T-helper 1 cell treated with Interleukin-12 subunit alpha and Interleukin-12 subunit beta and Interleukin-4 antibody, amounts not matched to agents 30 μg/mL and 1 μg/mL, for 36 hours (primary cell): ENCODE data around the gene RALGPS1.
"Not testable (repeated sequence)": the region's sequence is repeated elsewhere in the genome, so short reads cannot be mapped to it uniquely, and the experiment has no call there.

Experiments
- H3K27ac Mint-ChIP-seq: one replicate; pipeline ENCODE4 v1.8.0; 2021; ENCODE audit warnings: mild to moderate bottlenecking, mixed read lengths
- H3K27me3 Mint-ChIP-seq: one replicate; pipeline ENCODE4 v1.8.0; 2021; ENCODE audit warnings: low read depth, mixed read lengths
- H3K36me3 Mint-ChIP-seq: one replicate; pipeline ENCODE4 v1.8.0; 2021; ENCODE audit warnings: low read depth, mixed read lengths
- H3K4me1 Mint-ChIP-seq: one replicate; pipeline ENCODE4 v1.8.0; 2021; ENCODE audit warnings: low read depth, mixed read lengths
- H3K4me3 Mint-ChIP-seq: one replicate; pipeline ENCODE4 v1.8.0; 2021; ENCODE audit warnings: mild to moderate bottlenecking, moderate library complexity, mixed read lengths
- H3K9me3 Mint-ChIP-seq: one replicate; pipeline ENCODE4 v1.8.0; 2021; ENCODE audit warnings: mixed read lengths

Gene RALGPS1

GRCh38 chr9:127007638-127008037 lies 93.1 kb downstream of the RALGPS1 start:
- Mint-ChIP-seq H3K4me1 (peaks cover 34% of the 10 kb centered on the region), H3K36me3 (peaks cover 8% of the 10 kb centered on the region), H3K9me3 (no peaks in the 10 kb centered on the region), H3K4me3 (no peak overlapping the region), H3K27ac (no peak overlapping the region), H3K27me3 (peaks cover 12% of the 10 kb centered on the region)

GRCh38 chr9:127008076-127008475 lies 93.5 kb downstream of the RALGPS1 start:
- Mint-ChIP-seq H3K27ac (no peak overlapping the region), H3K4me1 (peaks cover 34% of the 10 kb centered on the region), H3K4me3 (no peak overlapping the region), H3K9me3 (no peaks in the 10 kb centered on the region), H3K36me3 (peaks cover 8% of the 10 kb centered on the region), H3K27me3 (peaks cover 17% of the 10 kb centered on the region)

GRCh38 chr9:127011772-127012171 lies 97.2 kb downstream of the RALGPS1 start:
- Mint-ChIP-seq H3K9me3 (no peaks in the 10 kb centered on the region), H3K27ac (no peak overlapping the region), H3K4me3 (no peak overlapping the region), H3K36me3 (peaks cover 4% of the 10 kb centered on the region), H3K27me3 (peaks cover 45% of the 10 kb centered on the region), H3K4me1 (peaks cover 11% of the 10 kb centered on the region)

GRCh38 chr9:127012250-127012649 lies 97.7 kb downstream of the RALGPS1 start:
- Mint-ChIP-seq H3K4me1 (peaks cover 11% of the 10 kb centered on the region), H3K27ac (no peak overlapping the region), H3K27me3 (peaks cover 45% of the 10 kb centered on the region), H3K4me3 (no peak overlapping the region), H3K36me3 (peaks cover 4% of the 10 kb centered on the region), H3K9me3 (no peaks in the 10 kb centered on the region)

GRCh38 chr9:127013597-127013996 lies 99.0 kb downstream of the RALGPS1 start:
- H3K27me3 Mint-ChIP-seq, result peaks cover 45% of the 10 kb centered on the region
- peaks cover 4% of the 10 kb centered on the region for H3K4me1 Mint-ChIP-seq
- H3K27ac Mint-ChIP-seq, result no peak overlapping the region
- H3K4me3 Mint-ChIP-seq, result no peak overlapping the region
- H3K9me3 Mint-ChIP-seq, result no peaks in the 10 kb centered on the region
- peaks cover 4% of the 10 kb centered on the region for H3K36me3 Mint-ChIP-seq

GRCh38 chr9:127014216-127014909 lies 99.8 kb downstream of the RALGPS1 start:
- H3K36me3 Mint-ChIP-seq, result peaks cover 4% of the 10 kb centered on the region
- H3K4me1 Mint-ChIP-seq, result peaks cover 1% of the 10 kb centered on the region
- H3K27me3 Mint-ChIP-seq, result peaks cover 45% of the 10 kb centered on the region
- no peak overlapping the region for H3K27ac Mint-ChIP-seq
- H3K4me3 Mint-ChIP-seq, result no peak overlapping the region
- H3K9me3 Mint-ChIP-seq, result no peaks in the 10 kb centered on the region

- Mint-ChIP-seq H3K27me3 (peaks cover 47% of the 10 kb centered on the region), H3K9me3 (no peaks in the 10 kb centered on the region), H3K4me1 (peaks cover 1% of the 10 kb centered on the region), H3K36me3 (peaks cover 4% of the 10 kb centered on the region), H3K27ac (no peak overlapping the region), H3K4me3 (no peak overlapping the region)
Observed at GRCh38 chr9:127014910-127015540, 100.4 kb downstream of the RALGPS1 start.

GRCh38 chr9:127015921-127016512 lies 101.4 kb downstream of the RALGPS1 start:
- Mint-ChIP-seq H3K4me1 (peaks cover 5% of the 10 kb centered on the region), H3K27ac (no peak overlapping the region), H3K4me3 (no peak overlapping the region), H3K9me3 (no peaks in the 10 kb centered on the region), H3K36me3 (no peaks in the 10 kb centered on the region), H3K27me3 (peaks cover 51% of the 10 kb centered on the region)

- not testable (repeated sequence) for H3K27ac Mint-ChIP-seq, H3K9me3 Mint-ChIP-seq, H3K4me3 Mint-ChIP-seq, H3K4me1 Mint-ChIP-seq, H3K36me3 Mint-ChIP-seq
- H3K27me3 Mint-ChIP-seq, result peaks cover 44% of the 10 kb centered on the region
Observed at GRCh38 chr9:127017979-127018378, 103.4 kb downstream of the RALGPS1 start.

- Mint-ChIP-seq H3K36me3 (no peaks in the 10 kb centered on the region), H3K9me3 (no peaks in the 10 kb centered on the region), H3K27me3 (peaks cover 40% of the 10 kb centered on the region), H3K4me1 (peaks cover 5% of the 10 kb centered on the region), H3K4me3 (no peak overlapping the region), H3K27ac (no peak overlapping the region)
Observed at GRCh38 chr9:127018935-127019334, 104.4 kb downstream of the RALGPS1 start.

- no peak overlapping the region for H3K4me3 Mint-ChIP-seq
- H3K9me3 Mint-ChIP-seq, result no peaks in the 10 kb centered on the region
- peaks cover 3% of the 10 kb centered on the region for H3K36me3 Mint-ChIP-seq
- H3K27me3 Mint-ChIP-seq, result peaks cover 42% of the 10 kb centered on the region
- peaks cover 5% of the 10 kb centered on the region for H3K4me1 Mint-ChIP-seq
- no peak overlapping the region for H3K27ac Mint-ChIP-seq
Observed at GRCh38 chr9:127020036-127020801, 105.6 kb downstream of the RALGPS1 start.

GRCh38 chr9:127020802-127021078 lies 106.2 kb downstream of the RALGPS1 start:
- peaks cover 38% of the 10 kb centered on the region for H3K27me3 Mint-ChIP-seq
- H3K27ac Mint-ChIP-seq, result no peak overlapping the region
- H3K9me3 Mint-ChIP-seq, result no peaks in the 10 kb centered on the region
- peaks cover 5% of the 10 kb centered on the region for H3K4me1 Mint-ChIP-seq
- no peak overlapping the region for H3K4me3 Mint-ChIP-seq
- peaks cover 3% of the 10 kb centered on the region for H3K36me3 Mint-ChIP-seq

GRCh38 chr9:127021664-127022363 lies 107.2 kb downstream of the RALGPS1 start:
- H3K9me3 Mint-ChIP-seq, result no peaks in the 10 kb centered on the region
- H3K36me3 Mint-ChIP-seq, result peaks cover 3% of the 10 kb centered on the region
- no peak overlapping the region for H3K27ac Mint-ChIP-seq
- H3K4me3 Mint-ChIP-seq, result no peak overlapping the region
- peaks cover 5% of the 10 kb centered on the region for H3K4me1 Mint-ChIP-seq
- H3K27me3 Mint-ChIP-seq, result peaks cover 28% of the 10 kb centered on the region

GRCh38 chr9:127022913-127023660 lies 108.5 kb downstream of the RALGPS1 start:
- no peak overlapping the region for H3K4me3 Mint-ChIP-seq
- H3K27ac Mint-ChIP-seq, result no peak overlapping the region
- H3K36me3 Mint-ChIP-seq, result peaks cover 3% of the 10 kb centered on the region
- H3K9me3 Mint-ChIP-seq, result no peaks in the 10 kb centered on the region
- peaks cover 5% of the 10 kb centered on the region for H3K4me1 Mint-ChIP-seq
- H3K27me3 Mint-ChIP-seq, result peaks cover 30% of the 10 kb centered on the region
